ENCODE measurements around the gene UBE2J2. TPM values are rescaled to one million over a fixed set of nuclear protein-coding genes. Genes with fewer than 3 reads are reported as not detected.

The UBE2J2 gene
- polyA plus RNA-seq, 1 donor from 2014 or later: 79.7 TPM

GRCh38 chr1:1318777-1319645, 45.4 kb upstream of the UBE2J2 start:
- Histone ChIP-seq H2AFZ (ENCODE audit: low read depth, low read length) (no peak overlapping the region), H4K20me1 (ENCODE audit: insufficient read depth) (peaks cover 16% of the 10 kb centered on the region), H3K9me2 (ENCODE audit: insufficient read depth, low read length) (no peaks in the 10 kb centered on the region), H3K4me2 (ENCODE audit: low read length) (no peak overlapping the region), H3K4me3 (ENCODE audit: low read length) (no peak overlapping the region), H3K79me2 (replicated peaks; ENCODE audit: insufficient read depth, low read length) (peaks cover 17% of the 10 kb centered on the region), H3K27ac (ENCODE audit: low read length) (no peak overlapping the region), H3K9ac (ENCODE audit: low read length) (no peak overlapping the region), H3K9me3 (ENCODE audit: low read length) (no peaks in the 10 kb centered on the region), H3F3A (ENCODE audit: insufficient read depth, low read length, poor library complexity, severe bottlenecking) (no peaks in the 10 kb centered on the region), H3K27me3 (ENCODE audit: insufficient read depth, low read depth, low read length) (no peaks in the 10 kb centered on the region), H3K36me3 (ENCODE audit: insufficient read depth, low read length) (no peaks in the 10 kb centered on the region)
- TF ChIP-seq SMC3 (conservative IDR thresholded peaks at IDR 0.05; ENCODE audit: poor library complexity): no peak
- no peak for TF ChIP-seq TAF1 (IDR thresholded peaks at IDR 0.05; ENCODE audit: low read depth)
- TF ChIP-seq CTCF (IDR thresholded peaks at IDR 0.05; ENCODE audit: poor library complexity, severe bottlenecking): no peak
- TF ChIP-seq EP300 (conservative IDR thresholded peaks at IDR 0.05; ENCODE audit: poor library complexity, severe bottlenecking): no peak
- TF ChIP-seq RAD21 (conservative IDR thresholded peaks at IDR 0.05): no peak
- TF ChIP-seq REST (IDR thresholded peaks at IDR 0.05; ENCODE audit: borderline replicate concordance): no peak
- no peak for TF ChIP-seq POLR2AphosphoS5 (IDR thresholded peaks at IDR 0.05)
- no peak for TF ChIP-seq EZH2 (IDR thresholded peaks at IDR 0.05; ENCODE audit: borderline replicate concordance, insufficient read depth, low read length, poor library complexity, severe bottlenecking)
- no peak for TF ChIP-seq MXI1 (conservative IDR thresholded peaks at IDR 0.05; ENCODE audit: poor library complexity, severe bottlenecking)

GRCh38 chr1:1318131-1318652, 44.5 kb upstream of the UBE2J2 start:
- TF ChIP-seq SMC3 (conservative IDR thresholded peaks at IDR 0.05; ENCODE audit: poor library complexity): no peak
- TF ChIP-seq REST (IDR thresholded peaks at IDR 0.05; ENCODE audit: borderline replicate concordance): no peak
- TF ChIP-seq POLR2AphosphoS5 (IDR thresholded peaks at IDR 0.05): no peak
- no peak for TF ChIP-seq TAF1 (IDR thresholded peaks at IDR 0.05; ENCODE audit: low read depth)
- TF ChIP-seq EZH2 (IDR thresholded peaks at IDR 0.05; ENCODE audit: borderline replicate concordance, insufficient read depth, low read length, poor library complexity, severe bottlenecking): no peak
- no peak for TF ChIP-seq MXI1 (conservative IDR thresholded peaks at IDR 0.05; ENCODE audit: poor library complexity, severe bottlenecking)
- TF ChIP-seq RAD21 (conservative IDR thresholded peaks at IDR 0.05): no peak
- TF ChIP-seq EP300 (conservative IDR thresholded peaks at IDR 0.05; ENCODE audit: poor library complexity, severe bottlenecking): no peak
- no peak for TF ChIP-seq CTCF (IDR thresholded peaks at IDR 0.05; ENCODE audit: poor library complexity, severe bottlenecking)
- Histone ChIP-seq H3K36me3 (ENCODE audit: insufficient read depth, low read length) (no peaks in the 10 kb centered on the region), H3K79me2 (replicated peaks; ENCODE audit: insufficient read depth, low read length) (peaks cover 13% of the 10 kb centered on the region)

More at GRCh38 chr1:1318131-1318652, 44.5 kb upstream of the UBE2J2 start:
- no peak overlapping the region for H2AFZ ChIP-seq (ENCODE audit: low read depth, low read length)
- no peaks in the 10 kb centered on the region for H3K9me3 ChIP-seq (ENCODE audit: low read length)
- H3F3A ChIP-seq (ENCODE audit: insufficient read depth, low read length, poor library complexity, severe bottlenecking): no peaks in the 10 kb centered on the region
- H3K27me3 ChIP-seq (ENCODE audit: insufficient read depth, low read depth, low read length): no peaks in the 10 kb centered on the region
- H3K4me2 ChIP-seq (ENCODE audit: low read length): no peak overlapping the region
- no peaks in the 10 kb centered on the region for H3K9me2 ChIP-seq (ENCODE audit: insufficient read depth, low read length)
- no peak overlapping the region for H3K27ac ChIP-seq (ENCODE audit: low read length)
- no peak overlapping the region for H3K4me3 ChIP-seq (ENCODE audit: low read length)
- H4K20me1 ChIP-seq (ENCODE audit: insufficient read depth): peaks cover 16% of the 10 kb centered on the region
- no peak overlapping the region for H3K9ac ChIP-seq (ENCODE audit: low read length)

All from neural cell (in vitro differentiated cells).